Uterus (tissue), 2 donors: ENCODE data around the gene WDFY4.

Experiments
- CTCF ChIP-seq, 4 experiments: fragments of 200-600 bp in 2 of 4; fragments of 450-650 bp in 2 of 4; sonication (generic) in 2 of 4; IDR thresholded peaks; one replicate each; pipeline ENCODE4 v1.5.1; 2016 to 2019; ENCODE audit warnings: antibody characterized with exemption in 4 of 4, mild to moderate bottlenecking in 2 of 4, moderate library complexity in 1 of 4
- POLR2A ChIP-seq, 2 donors: fragments of 450-650 bp; IDR thresholded peaks; one replicate each; pipeline ENCODE4 v1.6.1; 2016; ENCODE audit warnings: antibody characterized with exemption in 2 of 2, mild to moderate bottlenecking in 1 of 2, moderate library complexity in 1 of 2

DNA sequence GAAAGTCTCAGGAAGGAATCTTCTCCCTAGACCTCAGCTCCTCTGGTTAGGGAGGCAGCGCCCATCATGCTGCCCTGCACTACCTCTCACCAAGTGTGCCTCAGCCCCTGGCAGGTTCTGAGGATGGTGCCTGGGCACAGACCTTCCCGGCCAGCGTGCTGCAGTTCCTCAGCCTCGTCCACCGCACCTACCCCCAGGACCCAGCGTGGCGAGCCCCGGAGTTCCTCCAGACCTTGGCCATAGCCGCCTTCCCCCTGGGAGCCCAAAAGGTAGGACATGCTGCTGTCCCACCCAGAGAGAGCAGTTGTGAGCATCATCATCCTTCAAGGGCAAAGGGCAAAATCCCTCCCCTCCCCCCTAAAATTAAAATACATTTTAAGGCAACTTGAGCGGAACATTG, 132.5 kb downstream of the WDFY4 start:
- TF ChIP-seq CTCF (IDR thresholded peaks at IDR 0.05) (no peak), POLR2A (IDR thresholded peaks at IDR 0.05) (no peak)
